ENCODE results near the gene RNF43.

Gene RNF43

GRCh38 chr17:58416937-58417299, 416 bp downstream of the RNF43 start:
- peaks cover 9% of the 10 kb centered on the region for H3K27me3 Mint-ChIP-seq (ENCODE audit: low read depth)
- TF ChIP-seq CTCF (IDR thresholded peaks at IDR 0.05; ENCODE audit: unreplicated experiment in 3 of 3), result no peak
- no peaks in the 10 kb centered on the region for H3K9me3 Mint-ChIP-seq
- peak overlapping the region; percentile 9 to 28 (median 12) for H3K27ac Mint-ChIP-seq
- no peaks in the 10 kb centered on the region for H3K4me1 Mint-ChIP-seq
- H3K4me3 Mint-ChIP-seq, result peak overlapping the region; percentile 66 to 82 (median 72)
- H3K36me3 Mint-ChIP-seq (ENCODE audit: low read depth), result no peaks in the 10 kb centered on the region

DNA sequence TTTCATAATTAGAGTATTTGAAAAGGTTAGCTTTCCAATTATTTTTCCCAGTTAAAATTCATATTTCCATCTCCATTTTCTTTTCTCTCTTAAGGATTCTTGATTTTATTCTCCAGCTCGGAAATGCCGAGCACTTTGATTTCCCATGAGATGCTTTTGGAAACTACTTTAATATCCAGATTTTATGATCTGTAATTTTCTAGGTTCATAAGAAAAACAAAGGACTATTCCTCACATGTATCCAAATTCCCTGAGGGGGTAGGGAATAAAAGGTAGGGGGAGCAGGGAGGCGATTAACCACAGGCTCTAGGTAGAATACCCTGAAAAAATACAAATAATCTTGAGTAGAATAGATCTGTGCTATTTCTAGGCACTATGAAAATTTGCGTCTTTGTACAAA, 938 bp downstream of the RNF43 start:
- TF ChIP-seq CTCF (IDR thresholded peaks at IDR 0.05; ENCODE audit: unreplicated experiment in 3 of 3), result no peak
- Mint-ChIP-seq H3K4me3 (peak overlapping the region; percentile 66 to 82 (median 72)), H3K9me3 (no peaks in the 10 kb centered on the region), H3K27me3 (ENCODE audit: low read depth) (peaks cover 12% of the 10 kb centered on the region), H3K4me1 (no peaks in the 10 kb centered on the region), H3K27ac (peak overlapping the region; percentile 9 to 28 (median 12)), H3K36me3 (ENCODE audit: low read depth) (no peaks in the 10 kb centered on the region)

DNA sequence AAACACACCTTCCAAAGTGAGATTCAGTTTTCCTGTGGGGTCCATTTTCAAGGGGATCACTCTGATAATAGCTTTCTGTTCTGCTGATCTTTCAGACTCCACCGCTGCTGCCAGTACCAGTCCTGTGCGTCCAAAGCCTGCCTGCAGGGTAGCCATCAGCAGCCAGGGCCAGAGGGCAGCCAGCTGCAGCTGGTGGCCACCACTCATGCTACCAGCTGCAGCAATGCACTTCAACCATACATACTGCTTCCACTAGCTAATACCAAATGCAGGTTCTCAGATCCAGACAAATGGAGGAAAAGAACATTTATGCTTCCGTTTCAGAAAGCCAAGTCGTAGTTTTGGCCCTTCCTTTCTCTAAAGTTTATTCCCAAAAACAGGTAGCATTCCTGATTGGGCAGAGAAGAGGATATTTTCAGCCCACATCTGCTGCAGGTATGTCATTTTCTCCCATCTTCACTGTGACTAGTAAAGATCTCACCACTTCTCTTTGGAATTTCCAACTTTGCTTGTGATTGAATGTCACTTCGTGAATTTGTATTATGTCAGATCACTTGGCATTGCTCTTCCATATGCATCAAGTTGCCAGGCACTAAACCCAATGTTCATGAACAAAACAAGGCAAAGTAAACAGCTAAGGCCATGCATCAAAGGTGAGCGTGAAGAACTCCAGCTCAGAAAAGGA, 1.8 kb downstream of the RNF43 start:
- H3K4me1 Mint-ChIP-seq, result no peaks in the 10 kb centered on the region
- peak overlapping the region; percentile 9 to 52 (median 51) for H3K27ac Mint-ChIP-seq
- TF ChIP-seq CTCF (IDR thresholded peaks at IDR 0.05; ENCODE audit: unreplicated experiment in 3 of 3), result no peak
- H3K36me3 Mint-ChIP-seq (ENCODE audit: low read depth), result no peaks in the 10 kb centered on the region
- no peaks in the 10 kb centered on the region for H3K9me3 Mint-ChIP-seq
- peaks cover 6% of the 10 kb centered on the region for H3K27me3 Mint-ChIP-seq (ENCODE audit: low read depth)
- H3K4me3 Mint-ChIP-seq, result peak overlapping the region; percentile 72 to 82 (median 82)

DNA sequence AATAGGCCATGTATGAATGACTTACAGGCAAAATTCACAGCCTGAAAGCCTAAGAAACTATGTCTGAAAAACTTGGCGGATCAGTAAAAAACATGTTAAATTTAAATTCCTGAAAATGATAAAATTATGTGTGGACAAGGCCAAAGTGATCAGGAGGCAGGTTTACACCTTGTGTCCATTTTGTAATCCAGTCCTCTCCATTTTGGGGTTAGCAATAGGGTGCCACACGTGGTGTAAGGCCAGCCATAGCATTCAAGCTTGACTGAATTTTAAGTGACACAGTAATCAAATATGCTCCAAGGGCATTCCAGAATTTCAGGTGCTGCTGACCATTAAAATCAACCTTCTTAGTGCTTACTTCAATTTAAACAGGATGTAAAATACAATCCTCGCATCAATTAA, 2.7 kb downstream of the RNF43 start:
- TF ChIP-seq CTCF (IDR thresholded peaks at IDR 0.05; ENCODE audit: unreplicated experiment in 3 of 3), result no peak
- Mint-ChIP-seq H3K4me1 (no peaks in the 10 kb centered on the region), H3K9me3 (no peaks in the 10 kb centered on the region), H3K4me3 (peak overlapping the region; percentile 61 to 82 (median 82)), H3K36me3 (ENCODE audit: low read depth) (no peaks in the 10 kb centered on the region), H3K27ac (peak overlapping the region in 2 of 3 experiments; percentile 9 to 47), H3K27me3 (ENCODE audit: low read depth) (peaks cover 5% of the 10 kb centered on the region)

- TF ChIP-seq CTCF (IDR thresholded peaks at IDR 0.05; ENCODE audit: unreplicated experiment in 3 of 3), result no peak
- no peaks in the 10 kb centered on the region for H3K36me3 Mint-ChIP-seq (ENCODE audit: low read depth)
- no peak overlapping the region for H3K27ac Mint-ChIP-seq
- no peaks in the 10 kb centered on the region for H3K9me3 Mint-ChIP-seq
- H3K4me3 Mint-ChIP-seq, result peak overlapping the region; percentile 61 to 82 (median 82)
- peaks cover 5% of the 10 kb centered on the region for H3K27me3 Mint-ChIP-seq (ENCODE audit: low read depth)
- H3K4me1 Mint-ChIP-seq, result no peaks in the 10 kb centered on the region
These were observed 3.6 kb downstream of the RNF43 start for GRCh38 chr17:58413684-58414083.

- Mint-ChIP-seq H3K9me3 (no peaks in the 10 kb centered on the region), H3K27ac (no peak overlapping the region)
- no peak for TF ChIP-seq CTCF (IDR thresholded peaks at IDR 0.05; ENCODE audit: unreplicated experiment in 3 of 3)
These were observed 4.3 kb downstream of the RNF43 start for GRCh38 chr17:58412961-58413586.

More at GRCh38 chr17:58412961-58413586, 4.3 kb downstream of the RNF43 start:
- no peaks in the 10 kb centered on the region for H3K36me3 Mint-ChIP-seq (ENCODE audit: low read depth)
- H3K4me3 Mint-ChIP-seq, result peak overlapping the region; percentile 44 to 67 (median 45)
- H3K27me3 Mint-ChIP-seq (ENCODE audit: low read depth), result peaks cover 5% of the 10 kb centered on the region
- H3K4me1 Mint-ChIP-seq, result no peaks in the 10 kb centered on the region
